ENCODE results near the gene ZDHHC11B. TPM values are rescaled to one million over a fixed set of nuclear protein-coding genes. Genes with fewer than 3 reads are reported as not detected.
"Not testable (repeated sequence)": the region's sequence is repeated elsewhere in the genome, so short reads cannot be mapped to it uniquely, and the experiment has no call there.

ZDHHC11B gene
- total and polyA plus RNA-seq, 9 donors = 3.8 to 51.1 (median 10.4) TPM

DNA sequence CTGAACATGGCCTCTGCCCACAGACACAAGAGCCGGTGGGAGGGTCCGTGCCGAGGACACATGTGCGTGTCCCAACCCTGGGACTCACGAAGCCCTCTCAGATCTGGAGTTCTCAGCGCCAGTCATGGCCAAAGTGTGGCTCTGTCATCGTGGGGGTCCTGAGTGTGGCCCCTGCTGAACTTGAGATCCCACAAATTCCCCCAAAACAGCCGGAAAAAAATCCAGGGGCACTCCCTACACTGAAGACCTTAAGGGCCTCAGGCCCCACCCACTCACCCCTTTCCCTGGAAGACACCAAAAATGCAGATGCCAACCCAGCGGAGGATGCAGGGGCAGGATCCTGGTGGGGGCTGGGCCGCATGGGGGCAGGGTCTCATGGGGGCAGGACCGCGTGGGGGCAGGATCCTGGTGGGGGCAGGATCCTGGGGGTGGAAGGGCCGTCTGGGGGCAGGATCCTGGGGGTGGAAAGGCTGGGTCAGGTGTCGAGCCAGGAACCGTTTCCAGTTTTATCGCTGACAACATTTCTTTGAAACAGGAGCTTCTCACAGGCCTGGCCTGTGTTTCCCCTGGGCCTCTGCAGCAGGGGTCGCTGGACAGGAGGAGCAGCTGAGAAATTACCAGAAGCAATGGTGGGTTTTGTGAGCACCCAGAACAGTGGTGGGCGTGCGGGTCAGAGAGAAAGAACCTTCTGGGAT is 13.3 kb downstream of the ZDHHC11B start:
- not testable (repeated sequence) for DNase-seq; H3K4me3 ChIP-seq (ENCODE audit: low read length); H3K27me3 ChIP-seq (ENCODE audit: control insufficient read depth, insufficient read depth, low read length); H3K27ac ChIP-seq (ENCODE audit: low read length); H3K9me3 ChIP-seq (replicated peaks; ENCODE audit: control insufficient read depth, low read depth, low read length); H3K36me3 ChIP-seq (ENCODE audit: control insufficient read depth, insufficient read depth, low read length); H3K4me1 ChIP-seq (ENCODE audit: control insufficient read depth, insufficient read depth, low read length)
- WGBS (ENCODE audit: insufficient coverage) = 87% methylated on average over 7 of the region's 19 CpGs

DNA sequence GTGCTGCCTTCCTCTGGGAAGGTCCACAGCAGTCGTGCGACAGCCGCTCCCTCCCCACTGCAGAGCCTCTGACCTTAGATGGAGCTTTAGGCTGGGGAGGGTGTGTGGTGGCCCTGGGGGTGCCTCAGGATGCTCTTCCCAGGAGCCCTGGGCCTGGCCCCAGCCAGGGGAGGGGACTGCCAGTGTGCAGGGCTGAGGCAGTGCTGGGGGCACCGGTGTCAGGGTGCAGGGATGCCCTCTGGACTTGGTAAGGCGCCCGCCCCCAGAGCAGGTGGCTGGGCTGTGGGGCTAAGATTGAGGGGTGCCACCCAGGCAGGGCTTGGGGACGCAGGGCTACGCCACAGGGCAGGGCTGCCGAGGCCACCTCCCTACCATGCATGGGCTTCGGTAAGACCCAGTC is 13.9 kb downstream of the ZDHHC11B start:
- not testable (repeated sequence) for H3K4me1 ChIP-seq (ENCODE audit: control insufficient read depth, insufficient read depth, low read length); H3K9me3 ChIP-seq (replicated peaks; ENCODE audit: control insufficient read depth, low read depth, low read length); DNase-seq; H3K27me3 ChIP-seq (ENCODE audit: control insufficient read depth, insufficient read depth, low read length); H3K27ac ChIP-seq (ENCODE audit: low read length); H3K4me3 ChIP-seq (ENCODE audit: low read length); H3K36me3 ChIP-seq (ENCODE audit: control insufficient read depth, insufficient read depth, low read length)
- 100% methylated on average over 3 of the region's 10 CpGs for WGBS (ENCODE audit: insufficient coverage)

- not testable (repeated sequence) for H3K9me3 ChIP-seq (replicated peaks; ENCODE audit: control insufficient read depth, low read depth, low read length); H3K27me3 ChIP-seq (ENCODE audit: control insufficient read depth, insufficient read depth, low read length); H3K4me3 ChIP-seq (ENCODE audit: low read length); H3K27ac ChIP-seq (ENCODE audit: low read length); H3K36me3 ChIP-seq (ENCODE audit: control insufficient read depth, insufficient read depth, low read length); H3K4me1 ChIP-seq (ENCODE audit: control insufficient read depth, insufficient read depth, low read length); DNase-seq
- WGBS (ENCODE audit: insufficient coverage) = 84% methylated on average over 10 of the region's 29 CpGs
Observed at GRCh38 chr5:769485-770145, 14.9 kb downstream of the ZDHHC11B start.

DNA sequence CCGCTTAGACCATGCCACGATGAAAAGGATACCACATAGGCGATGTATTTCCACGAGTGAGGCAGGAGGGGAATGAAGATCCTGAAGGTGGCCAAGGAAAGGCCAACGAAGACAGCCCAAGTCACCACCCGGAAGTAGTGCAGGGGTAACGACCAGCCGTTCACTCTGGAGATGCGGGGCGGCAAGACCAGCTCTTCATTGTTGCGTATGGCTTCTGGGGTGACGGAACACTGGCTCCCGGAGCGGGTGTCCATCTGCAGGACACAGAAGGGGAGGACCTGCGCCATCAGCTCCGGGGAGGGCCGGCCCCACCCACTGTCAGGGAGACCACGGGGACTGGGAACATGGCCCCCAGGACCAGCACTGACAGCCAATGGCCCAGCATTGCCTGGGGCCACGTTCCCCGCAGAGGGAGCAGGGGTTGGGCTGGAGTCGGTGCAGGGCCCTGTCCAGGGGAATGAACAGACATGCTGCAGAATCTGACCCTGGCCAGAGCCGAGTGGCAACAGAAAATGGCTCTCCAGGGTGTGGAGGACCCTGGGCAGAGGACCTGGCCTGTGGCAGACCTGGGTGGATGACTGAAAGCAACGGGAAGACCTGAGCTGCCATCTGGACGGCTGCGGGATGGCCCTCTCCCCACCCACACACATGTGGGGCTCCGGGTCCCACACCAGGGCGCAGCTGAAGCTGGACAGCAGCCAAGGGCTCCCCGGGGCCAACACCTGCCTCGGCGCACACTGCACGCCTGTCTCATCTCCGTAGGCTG is 17.7 kb downstream of the ZDHHC11B start:
- Histone ChIP-seq H3K27ac (ENCODE audit: low read length) (no peak overlapping the region), H3K4me3 (ENCODE audit: low read length) (no peak overlapping the region), H3K9me3 (replicated peaks; ENCODE audit: control insufficient read depth, low read depth, low read length) (no peaks in the 10 kb centered on the region), H3K4me1 (ENCODE audit: control insufficient read depth, insufficient read depth, low read length) (no peaks in the 10 kb centered on the region), H3K36me3 (ENCODE audit: control insufficient read depth, insufficient read depth, low read length) (peaks cover 9% of the 10 kb centered on the region), H3K27me3 (ENCODE audit: control insufficient read depth, insufficient read depth, low read length) (no peaks in the 10 kb centered on the region)
- WGBS (ENCODE audit: insufficient coverage) = 86% methylated on average over 18 of the region's 32 CpGs
- no peak for DNase-seq

- Histone ChIP-seq H3K4me1 (ENCODE audit: control insufficient read depth, insufficient read depth, low read length) (no peaks in the 10 kb centered on the region), H3K9me3 (replicated peaks; ENCODE audit: control insufficient read depth, low read depth, low read length) (no peaks in the 10 kb centered on the region), H3K36me3 (ENCODE audit: control insufficient read depth, insufficient read depth, low read length) (peaks cover 9% of the 10 kb centered on the region), H3K27me3 (ENCODE audit: control insufficient read depth, insufficient read depth, low read length) (no peaks in the 10 kb centered on the region), H3K27ac (ENCODE audit: low read length) (no peak overlapping the region), H3K4me3 (ENCODE audit: low read length) (no peak overlapping the region)
- 99% methylated on average over 8 of the region's 18 CpGs for WGBS (ENCODE audit: insufficient coverage)
- no peak for DNase-seq
Observed at GRCh38 chr5:765948-766631, 18.4 kb downstream of the ZDHHC11B start.

- no peak for DNase-seq
- no peaks in the 10 kb centered on the region for H3K9me3 ChIP-seq (replicated peaks; ENCODE audit: control insufficient read depth, low read depth, low read length)
- no peak overlapping the region for H3K4me3 ChIP-seq (ENCODE audit: low read length)
- no peak overlapping the region for H3K27ac ChIP-seq (ENCODE audit: low read length)
- no peaks in the 10 kb centered on the region for H3K27me3 ChIP-seq (ENCODE audit: control insufficient read depth, insufficient read depth, low read length)
- peaks cover 10% of the 10 kb centered on the region for H3K4me1 ChIP-seq (ENCODE audit: control insufficient read depth, insufficient read depth, low read length)
- H3K36me3 ChIP-seq (ENCODE audit: control insufficient read depth, insufficient read depth, low read length) = peaks cover 9% of the 10 kb centered on the region
- 97% methylated on average over 17 of the region's 31 CpGs for WGBS (ENCODE audit: insufficient coverage)
Observed at GRCh38 chr5:763998-764781, 20.3 kb downstream of the ZDHHC11B start.

- H3K4me1 ChIP-seq (ENCODE audit: control insufficient read depth, insufficient read depth, low read length) = peaks cover 18% of the 10 kb centered on the region
- no peak for DNase-seq
- 82% methylated on average over 4 of the region's 5 CpGs for whole genome bisulfite sequencing (ENCODE audit: insufficient coverage)
- no peaks in the 10 kb centered on the region for H3K9me3 ChIP-seq (replicated peaks; ENCODE audit: control insufficient read depth, low read depth, low read length)
- no peak overlapping the region for H3K27ac ChIP-seq (ENCODE audit: low read length)
- H3K27me3 ChIP-seq (ENCODE audit: control insufficient read depth, insufficient read depth, low read length) = no peaks in the 10 kb centered on the region
- H3K4me3 ChIP-seq (ENCODE audit: low read length) = no peak overlapping the region
- peaks cover 9% of the 10 kb centered on the region for H3K36me3 ChIP-seq (ENCODE audit: control insufficient read depth, insufficient read depth, low read length)
Observed at GRCh38 chr5:763397-763796, 21.1 kb downstream of the ZDHHC11B start.

- DNase-seq; H3K27ac ChIP-seq (ENCODE audit: low read length); H3K27me3 ChIP-seq (ENCODE audit: control insufficient read depth, insufficient read depth, low read length); H3K9me3 ChIP-seq (replicated peaks; ENCODE audit: control insufficient read depth, low read depth, low read length); H3K36me3 ChIP-seq (ENCODE audit: control insufficient read depth, insufficient read depth, low read length); H3K4me3 ChIP-seq (ENCODE audit: low read length): not testable (repeated sequence)
- WGBS (ENCODE audit: insufficient coverage) = no CpG with 5 or more reads among the region's 8 CpGs
- peaks cover 22% of the 10 kb centered on the region for H3K4me1 ChIP-seq (ENCODE audit: control insufficient read depth, insufficient read depth, low read length)
Observed at GRCh38 chr5:762996-763395, 21.5 kb downstream of the ZDHHC11B start.

DNA sequence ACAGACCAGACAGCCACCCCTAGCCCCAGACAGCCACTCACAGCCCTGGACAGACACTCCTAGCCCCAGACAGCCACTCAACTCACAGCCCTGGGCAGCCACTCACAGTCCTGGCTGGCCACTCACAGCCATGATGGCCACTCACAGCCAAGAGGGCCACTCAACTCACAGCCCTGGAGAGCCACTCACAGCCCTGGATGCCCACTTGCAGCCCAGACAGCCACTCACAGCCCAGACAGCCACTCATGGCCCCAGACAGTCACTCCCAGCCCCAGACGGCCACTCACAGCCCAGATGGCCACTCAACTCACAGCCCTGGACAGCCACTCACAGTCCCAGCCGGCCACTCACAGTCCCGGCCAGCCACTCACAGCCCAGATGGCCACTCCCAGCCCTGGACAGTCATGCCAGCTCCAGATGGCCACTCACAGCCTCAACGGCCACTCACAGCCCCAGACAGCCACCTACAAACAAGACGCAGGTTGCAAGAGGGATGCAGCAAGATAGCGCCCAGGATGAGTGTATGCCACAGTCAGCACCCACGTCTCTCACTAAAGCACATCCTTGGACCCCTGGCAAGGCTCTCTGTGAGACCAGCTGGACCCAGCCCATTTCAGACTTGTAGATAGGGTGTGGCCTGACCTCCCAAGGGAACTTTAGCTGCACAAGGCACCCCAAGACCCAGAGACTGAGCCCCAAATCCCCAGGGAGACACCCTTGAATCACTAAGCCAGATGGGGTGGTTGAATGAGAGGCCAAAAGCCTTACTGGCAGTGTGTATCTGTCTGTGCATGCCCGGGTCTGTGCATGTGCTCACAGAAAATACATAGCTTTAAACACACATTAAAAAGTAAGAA is 22.4 kb downstream of the ZDHHC11B start:
- no peak overlapping the region for H3K4me3 ChIP-seq (ENCODE audit: low read length)
- WGBS (ENCODE audit: insufficient coverage) = 64% methylated on average over 3 of the region's 8 CpGs
- no peak for DNase-seq
- no peak overlapping the region for H3K27ac ChIP-seq (ENCODE audit: low read length)
- peaks cover 31% of the 10 kb centered on the region for H3K4me1 ChIP-seq (ENCODE audit: control insufficient read depth, insufficient read depth, low read length)
- H3K27me3 ChIP-seq (ENCODE audit: control insufficient read depth, insufficient read depth, low read length) = no peaks in the 10 kb centered on the region
- no peaks in the 10 kb centered on the region for H3K9me3 ChIP-seq (replicated peaks; ENCODE audit: control insufficient read depth, low read depth, low read length)
- peaks cover 9% of the 10 kb centered on the region for H3K36me3 ChIP-seq (ENCODE audit: control insufficient read depth, insufficient read depth, low read length)
